ENCODE measurements around the gene TAS2R41.
"Not testable (repeated sequence)": the region's sequence is repeated elsewhere in the genome, so short reads cannot be mapped to it uniquely, and the experiment has no call there.

TAS2R41 gene

GRCh38 chr7:143518941-143519340 lies 41.3 kb downstream of the TAS2R41 start:
- no peak for DNase-seq (ENCODE audit: low read depth in 2 of 2)

GRCh38 chr7:143519411-143520131 lies 41.9 kb downstream of the TAS2R41 start:
- no peak for DNase-seq (ENCODE audit: low read depth in 2 of 2)

- not testable (repeated sequence) for DNase-seq (ENCODE audit: low read depth in 2 of 2)
Measured at GRCh38 chr7:143522309-143522916, 44.7 kb downstream of the TAS2R41 start.

Measured in stimulated activated CD4-positive, alpha-beta T cell treated with anti-CD3 and anti-CD28 coated beads, Interleukin-15, amount 100 ng/mL, for 48 hours (primary cell).